ENCODE measurements around the gene STT3B. TPM values are rescaled to one million over a fixed set of nuclear protein-coding genes. Genes with fewer than 3 reads are reported as not detected.

Gene STT3B
- total and polyA plus RNA-seq, 3 donors from 2014 or later: 140 to 231 (median 178) TPM

DNA sequence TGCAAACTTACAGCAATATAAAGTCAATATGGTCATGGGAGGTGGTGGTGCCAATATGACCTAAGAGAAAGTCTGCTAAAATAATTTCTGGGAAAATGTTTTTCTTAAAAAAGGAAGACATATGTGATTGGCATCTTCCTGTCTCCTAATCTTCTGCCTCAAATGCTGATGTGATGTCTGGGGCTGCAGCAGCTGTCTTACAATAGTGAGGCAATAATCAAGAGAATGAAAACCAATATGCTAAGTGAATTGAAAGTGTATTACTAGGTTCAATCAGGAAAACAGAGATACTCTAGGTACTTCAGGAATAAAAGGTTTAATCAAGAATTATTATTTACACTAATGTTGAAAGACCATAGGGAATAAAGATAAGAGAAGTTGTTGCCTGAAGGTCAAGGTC is 7.2 kb upstream of the STT3B start:
- Histone ChIP-seq H3K4me3 (no peak overlapping the region), H3K27me3 (no peaks in the 10 kb centered on the region), H3K4me1 (no peaks in the 10 kb centered on the region), H3K9me3 (no peaks in the 10 kb centered on the region), H3K27ac (no peak overlapping the region), H3K36me3 (ENCODE audit: low read depth, missing control alignments) (no peaks in the 10 kb centered on the region)
- no peak for TF ChIP-seq POLR2A (IDR thresholded peaks at IDR 0.05)
- TF ChIP-seq, protein P1, sequence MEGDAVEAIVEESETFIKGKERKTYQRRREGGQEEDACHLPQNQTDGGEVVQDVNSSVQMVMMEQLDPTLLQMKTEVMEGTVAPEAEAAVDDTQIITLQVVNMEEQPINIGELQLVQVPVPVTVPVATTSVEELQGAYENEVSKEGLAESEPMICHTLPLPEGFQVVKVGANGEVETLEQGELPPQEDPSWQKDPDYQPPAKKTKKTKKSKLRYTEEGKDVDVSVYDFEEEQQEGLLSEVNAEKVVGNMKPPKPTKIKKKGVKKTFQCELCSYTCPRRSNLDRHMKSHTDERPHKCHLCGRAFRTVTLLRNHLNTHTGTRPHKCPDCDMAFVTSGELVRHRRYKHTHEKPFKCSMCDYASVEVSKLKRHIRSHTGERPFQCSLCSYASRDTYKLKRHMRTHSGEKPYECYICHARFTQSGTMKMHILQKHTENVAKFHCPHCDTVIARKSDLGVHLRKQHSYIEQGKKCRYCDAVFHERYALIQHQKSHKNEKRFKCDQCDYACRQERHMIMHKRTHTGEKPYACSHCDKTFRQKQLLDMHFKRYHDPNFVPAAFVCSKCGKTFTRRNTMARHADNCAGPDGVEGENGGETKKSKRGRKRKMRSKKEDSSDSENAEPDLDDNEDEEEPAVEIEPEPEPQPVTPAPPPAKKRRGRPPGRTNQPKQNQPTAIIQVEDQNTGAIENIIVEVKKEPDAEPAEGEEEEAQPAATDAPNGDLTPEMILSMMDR (IDR thresholded peaks at IDR 0.05): no peak
- intact Hi-C loops (cut with DNase I; ENCODE audit: low total_unique reads): no loop called here
- no peak for DNase-seq

DNA sequence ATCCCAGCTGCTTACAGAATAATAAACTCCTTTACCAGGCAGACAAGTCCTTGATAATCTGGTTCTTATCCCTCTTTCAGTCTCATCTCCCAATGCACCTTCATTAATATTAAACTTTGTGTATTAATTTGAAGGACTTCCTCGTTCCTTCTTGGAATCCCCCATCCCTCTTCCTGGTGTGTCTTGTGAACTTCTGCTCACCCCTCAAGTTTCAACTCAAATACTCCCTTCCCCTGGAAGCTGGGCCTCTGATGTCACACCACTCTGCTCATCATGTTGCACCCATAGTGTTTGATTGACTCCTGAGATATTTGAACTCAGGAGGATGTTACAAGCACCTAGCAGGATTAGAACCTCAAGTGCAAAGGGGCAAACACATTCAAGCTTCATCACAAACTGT is 3.3 kb upstream of the STT3B start:
- no peak overlapping the region for H3K27ac ChIP-seq
- no peaks in the 10 kb centered on the region for H3K36me3 ChIP-seq (ENCODE audit: low read depth, missing control alignments)
- H3K4me3 ChIP-seq: no peak overlapping the region
- TF ChIP-seq, protein P1 (IDR thresholded peaks at IDR 0.05): no peak
- TF ChIP-seq POLR2A (IDR thresholded peaks at IDR 0.05): no peak
- peaks cover 9% of the 10 kb centered on the region for H3K4me1 ChIP-seq
- no peak for DNase-seq
- intact Hi-C loops (cut with DNase I; ENCODE audit: low total_unique reads): no loop called here
- no peaks in the 10 kb centered on the region for H3K9me3 ChIP-seq
- 0 to 34% methylated on average over 1 of the region's 1 CpG for WGBS, 2 donors
- no peaks in the 10 kb centered on the region for H3K27me3 ChIP-seq

DNA sequence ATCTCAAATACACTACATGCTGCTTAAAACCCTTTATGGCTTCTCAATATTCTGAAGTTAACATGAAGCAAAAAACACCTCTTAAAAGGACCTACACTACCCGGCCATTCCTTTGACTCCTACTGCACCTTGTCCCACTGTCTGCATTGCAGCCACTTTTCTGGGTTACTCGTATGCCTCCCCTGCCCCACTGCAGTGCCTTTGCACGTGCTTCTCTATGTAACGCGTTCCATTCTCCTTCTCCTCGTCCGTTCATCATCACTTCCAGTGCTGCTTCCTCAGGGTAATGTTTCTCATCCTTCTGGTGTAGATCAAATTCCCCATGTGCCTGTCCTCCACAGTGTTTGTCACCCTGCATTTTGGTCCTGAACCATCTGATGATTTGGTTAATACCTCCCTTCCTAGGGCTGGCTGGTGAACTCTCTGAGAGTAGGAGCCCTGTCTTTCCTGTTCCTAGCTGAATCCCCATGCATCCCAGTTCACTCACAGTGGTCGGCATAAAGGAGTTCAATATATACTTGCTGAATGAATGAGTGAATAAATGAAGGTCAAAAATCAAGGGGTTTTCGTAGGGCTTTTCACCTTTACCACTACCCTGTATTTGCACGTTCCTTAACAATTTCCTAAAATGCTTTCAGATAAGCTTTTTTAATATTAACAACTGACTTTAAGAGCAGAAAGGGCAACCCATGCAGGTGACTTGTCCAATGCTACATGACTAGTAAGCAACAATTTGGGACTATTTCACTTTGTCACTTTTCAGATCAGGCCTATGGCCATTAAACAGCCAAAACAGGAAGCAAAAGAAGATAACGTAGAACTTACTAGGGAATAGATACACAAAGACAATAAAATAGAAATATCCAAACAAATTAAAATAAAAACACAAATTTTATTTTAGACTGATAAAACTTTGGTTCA is 2.4 kb upstream of the STT3B start:
- H3K27me3 ChIP-seq: no peaks in the 10 kb centered on the region
- no peaks in the 10 kb centered on the region for H3K9me3 ChIP-seq
- peaks cover 18% of the 10 kb centered on the region for H3K4me1 ChIP-seq
- no peak overlapping the region for H3K4me3 ChIP-seq
- no peak for DNase-seq
- intact Hi-C loops (cut with DNase I; ENCODE audit: low total_unique reads): no loop called here
- no peak overlapping the region for H3K27ac ChIP-seq
- TF ChIP-seq POLR2A (IDR thresholded peaks at IDR 0.05): no peak
- TF ChIP-seq, protein P1 (IDR thresholded peaks at IDR 0.05): no peak
- H3K36me3 ChIP-seq (ENCODE audit: low read depth, missing control alignments): no peaks in the 10 kb centered on the region
- 61 to 76% methylated on average over 11 of the region's 11 CpGs for WGBS, 2 donors

DNA sequence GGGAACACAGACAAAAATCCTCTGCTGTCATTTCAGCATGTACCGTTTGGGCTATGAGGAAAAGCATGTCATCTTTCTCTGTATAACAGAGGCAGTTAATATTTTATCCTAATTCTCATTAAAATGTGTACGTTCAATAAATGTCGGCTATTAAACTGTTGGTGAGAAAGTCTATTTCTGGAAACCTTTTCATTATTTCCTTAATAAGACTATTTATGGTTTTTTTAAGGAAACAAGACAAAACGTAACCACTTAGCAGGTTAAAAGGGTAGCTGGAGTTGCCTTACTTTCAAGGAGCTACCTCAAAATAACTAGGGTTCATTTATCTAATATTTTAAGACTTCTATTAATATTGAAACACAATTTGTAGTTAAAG is 1.8 kb upstream of the STT3B start:
- no peak for DNase-seq
- no peaks in the 10 kb centered on the region for H3K36me3 ChIP-seq (ENCODE audit: low read depth, missing control alignments)
- peak overlapping the region; percentile 84 to 92 for H3K4me3 ChIP-seq
- peaks cover 25% of the 10 kb centered on the region for H3K4me1 ChIP-seq
- H3K9me3 ChIP-seq: no peaks in the 10 kb centered on the region
- peak overlapping the region; percentile 98 for H3K27ac ChIP-seq
- intact Hi-C loops (cut with DNase I; ENCODE audit: low total_unique reads): no loop called here
- H3K27me3 ChIP-seq: no peaks in the 10 kb centered on the region
- 46 to 50% methylated on average over 4 of the region's 4 CpGs for WGBS, 2 donors
- TF ChIP-seq, protein P1 (IDR thresholded peaks at IDR 0.05): no peak
- TF ChIP-seq POLR2A (IDR thresholded peaks at IDR 0.05): no peak
